NCI-H146 (cell line): ENCODE results near the gene TMEM151B.
A peak's percentile ranks its signal among the peaks of the same experiment; 100 is the strongest.
"Not testable (repeated sequence)": the region's sequence is repeated elsewhere in the genome, so short reads cannot be mapped to it uniquely, and the experiment has no call there.

Experiments used
- DNase-seq: peaks from one replicate; lab custom pipeline; 2025; lab: John Stamatoyannopoulos, UW

TMEM151B gene

DNA sequence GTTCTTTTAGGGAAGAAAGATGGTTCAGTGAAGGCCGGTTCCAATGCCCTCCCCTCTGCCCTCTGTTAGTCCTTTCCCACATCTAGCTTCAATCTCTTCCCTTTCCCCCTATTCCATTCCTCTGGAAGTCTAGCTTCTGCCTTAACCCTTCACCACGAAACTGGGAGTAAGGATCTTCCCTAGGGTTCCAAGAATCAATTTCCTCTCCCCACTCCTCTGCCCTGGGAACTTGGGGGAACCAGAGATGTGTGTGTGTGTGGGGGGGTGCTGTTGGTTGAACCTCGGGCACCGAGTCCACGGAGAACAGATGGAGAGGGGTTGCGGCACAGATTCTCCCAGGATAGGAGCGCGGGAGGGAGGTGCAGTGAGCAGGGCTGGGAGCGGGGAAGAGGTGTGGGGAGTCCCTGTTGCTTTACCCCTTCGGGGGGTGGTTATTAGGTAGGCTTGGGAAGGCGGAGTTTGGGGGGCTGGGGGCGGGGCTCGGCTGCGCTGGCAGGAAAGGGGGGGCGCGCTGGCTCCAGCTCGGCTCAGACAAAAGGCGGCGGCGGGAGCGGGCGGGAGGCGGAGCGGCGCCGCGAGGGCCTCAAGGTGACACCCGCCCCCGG is at the start of gene TMEM151B:
TMEM151B (plus strand) TSS at position 530 of the 605 bp plus-strand sequence. CDS start 293 bp downstream, outside the sequence.
- peak; percentile 65 for DNase-seq

DNA sequence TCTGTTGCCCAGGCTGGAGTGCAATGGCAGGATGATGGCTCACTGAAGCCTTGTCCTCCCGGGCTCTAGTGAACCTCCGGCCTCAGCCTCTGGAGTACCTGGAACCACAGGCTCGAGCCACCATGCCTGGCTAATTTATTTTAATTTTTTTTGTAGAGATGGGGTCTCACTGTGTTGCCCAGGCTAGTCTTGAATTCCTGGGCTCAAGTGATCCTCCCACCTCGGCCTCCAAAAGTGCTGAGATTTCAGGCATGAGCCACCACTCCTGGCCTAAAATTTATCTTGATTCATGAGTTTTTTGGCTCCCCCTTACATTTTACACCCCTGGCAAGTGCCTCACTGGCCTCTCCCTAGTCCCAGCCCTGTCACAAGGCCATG is 49.3 kb upstream of the TMEM151B start:
- DNase-seq: no peak

- DNase-seq: peak; percentile 74
These were observed 48.8 kb upstream of the TMEM151B start for GRCh38 chr6:44221291-44221960.

DNA sequence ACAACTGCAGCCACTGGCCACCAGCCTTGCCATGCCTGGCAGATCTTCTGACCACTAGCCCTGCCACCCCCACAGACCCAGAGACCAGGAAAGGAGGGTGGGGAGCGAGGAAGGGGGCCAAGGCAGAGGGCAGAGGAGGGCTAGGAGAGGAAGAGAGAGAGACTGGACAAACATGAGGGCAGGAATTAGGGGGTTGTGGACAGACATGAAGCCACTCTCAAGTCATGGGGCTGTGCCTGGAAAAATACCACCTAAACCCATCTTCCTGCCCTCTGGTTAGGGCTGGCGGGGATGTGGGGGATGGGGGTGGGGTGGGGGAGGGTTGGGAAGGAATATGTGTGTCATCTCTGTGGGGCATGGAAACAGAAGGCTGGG is 48.3 kb upstream of the TMEM151B start:
- no peak for DNase-seq

- DNase-seq: no peak
These were observed 47.5 kb upstream of the TMEM151B start for GRCh38 chr6:44222486-44223318.

DNA sequence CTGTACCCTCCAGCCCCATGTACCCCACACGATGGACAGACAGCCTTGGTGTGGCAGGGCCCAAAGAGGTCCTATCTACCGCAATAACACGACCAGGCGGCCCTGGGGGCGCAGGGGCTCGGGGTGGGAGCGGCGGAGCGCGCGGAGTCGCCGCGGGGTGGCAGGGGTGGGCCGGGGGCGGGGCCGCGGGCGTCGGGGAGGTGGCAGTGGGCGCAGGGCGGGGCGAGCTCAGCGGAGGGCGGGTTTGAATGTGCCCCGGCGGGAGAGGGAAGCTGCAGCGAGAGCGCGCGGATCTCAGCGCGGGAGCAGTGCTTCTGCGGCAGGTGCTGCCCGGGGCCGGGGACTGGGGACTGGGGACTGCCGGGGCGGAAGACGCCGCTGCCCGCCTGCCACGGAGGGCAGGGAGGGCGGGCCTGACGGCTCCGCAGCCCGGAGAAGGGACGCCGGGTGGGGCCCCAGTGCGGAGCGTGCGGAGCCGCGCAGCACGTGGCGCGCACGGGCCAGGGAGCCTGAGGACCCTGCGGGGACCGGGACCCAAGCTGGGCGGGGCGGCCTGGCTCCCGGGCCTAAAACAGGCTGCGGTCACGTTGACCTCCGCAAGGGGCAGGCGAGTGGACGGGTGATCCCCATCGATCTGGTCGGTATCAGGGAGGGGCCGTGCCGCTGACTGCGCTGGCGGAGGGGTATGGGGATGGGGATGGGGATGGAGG is 46.8 kb upstream of the TMEM151B start, which contains the start of gene SLC29A1:
SLC29A1 (plus strand) TSS at position 277 of the 710 bp plus-strand sequence. CDS start 3,719 bp downstream, outside the sequence.
- DNase-seq: peak; percentile 96

- DNase-seq: peak; percentile 84
These were observed 46.0 kb upstream of the TMEM151B start for GRCh38 chr6:44224029-44224964.

GRCh38 chr6:44224965-44225305 is 45.3 kb upstream of the TMEM151B start:
- peak; percentile 61 for DNase-seq

DNA sequence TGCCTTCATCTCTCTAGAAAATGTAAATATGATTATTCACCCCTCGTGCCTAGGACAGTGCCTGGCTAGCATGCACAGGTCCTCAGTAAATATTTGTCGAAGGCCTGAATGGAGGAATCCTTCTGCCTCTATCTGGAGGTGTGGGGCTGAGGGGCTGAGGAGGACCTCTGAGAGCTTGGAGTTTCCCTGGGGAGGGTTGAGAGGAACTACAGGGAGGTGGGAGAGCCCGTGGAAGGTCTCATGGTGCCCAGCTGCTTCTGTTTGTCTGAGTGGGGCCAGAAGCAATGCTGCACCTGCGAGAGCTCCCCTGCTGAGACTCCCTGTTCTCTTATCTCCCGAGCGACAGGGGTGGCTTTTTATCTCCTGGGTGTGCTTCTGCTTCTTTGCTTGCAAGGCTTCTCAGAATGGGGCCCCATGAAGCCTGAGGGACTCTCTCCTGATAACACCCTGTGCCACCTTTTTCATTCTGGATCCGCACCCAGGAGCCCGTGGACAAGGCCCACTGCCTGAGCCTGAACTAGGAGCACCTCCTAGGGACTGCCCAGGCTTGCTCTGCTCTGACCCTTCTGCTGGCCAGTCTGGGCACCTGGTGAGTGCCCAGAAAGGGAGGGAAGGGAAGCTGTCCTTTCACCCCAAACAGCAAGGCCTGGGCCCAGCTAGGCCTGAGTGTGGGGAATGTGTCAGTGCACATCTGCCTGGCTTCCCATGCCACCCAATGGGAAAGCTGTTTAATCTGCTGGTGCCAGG is 44.5 kb upstream of the TMEM151B start:
- peak; percentile 98 for DNase-seq

GRCh38 chr6:44226368-44227147 is 43.7 kb upstream of the TMEM151B start:
- peak; percentile 32 for DNase-seq

DNA sequence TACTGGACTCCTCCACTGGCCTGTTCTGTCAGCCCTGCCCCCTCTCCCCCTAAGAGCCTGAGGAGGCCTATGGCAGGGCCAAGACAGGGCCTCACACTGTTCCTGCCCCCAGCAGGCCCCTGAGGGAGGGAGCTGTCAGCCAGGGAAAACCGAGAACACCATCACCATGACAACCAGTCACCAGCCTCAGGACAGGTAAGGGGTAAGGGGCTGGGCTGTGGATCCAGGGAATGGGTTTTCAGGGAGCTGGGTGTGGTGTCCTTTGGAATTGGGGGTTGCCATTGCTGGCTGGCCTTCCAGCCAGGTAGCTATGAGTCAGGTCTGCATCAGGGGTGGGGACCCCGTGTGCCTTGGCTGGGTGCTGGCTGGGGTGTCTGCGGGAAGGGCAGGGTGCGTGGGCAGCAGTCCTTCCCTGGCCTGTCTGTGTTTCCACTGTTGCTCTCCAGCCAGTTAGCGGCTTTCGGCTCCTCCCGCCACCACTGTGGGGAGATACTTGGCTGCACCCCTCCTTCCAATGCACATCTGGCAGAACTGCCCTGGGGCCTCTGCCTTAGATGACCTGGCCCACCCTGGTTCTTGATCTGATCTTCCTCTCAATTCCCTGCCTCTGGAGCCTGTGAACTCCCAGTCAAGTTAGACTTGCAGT is 43.0 kb upstream of the TMEM151B start:
- peak; percentile 33 for DNase-seq

- DNase-seq: no peak
These were observed 42.2 kb upstream of the TMEM151B start for GRCh38 chr6:44228031-44228430.

GRCh38 chr6:44228433-44228832 is 41.8 kb upstream of the TMEM151B start:
- no peak for DNase-seq

GRCh38 chr6:44228836-44229235 is 41.4 kb upstream of the TMEM151B start:
- DNase-seq: no peak

DNA sequence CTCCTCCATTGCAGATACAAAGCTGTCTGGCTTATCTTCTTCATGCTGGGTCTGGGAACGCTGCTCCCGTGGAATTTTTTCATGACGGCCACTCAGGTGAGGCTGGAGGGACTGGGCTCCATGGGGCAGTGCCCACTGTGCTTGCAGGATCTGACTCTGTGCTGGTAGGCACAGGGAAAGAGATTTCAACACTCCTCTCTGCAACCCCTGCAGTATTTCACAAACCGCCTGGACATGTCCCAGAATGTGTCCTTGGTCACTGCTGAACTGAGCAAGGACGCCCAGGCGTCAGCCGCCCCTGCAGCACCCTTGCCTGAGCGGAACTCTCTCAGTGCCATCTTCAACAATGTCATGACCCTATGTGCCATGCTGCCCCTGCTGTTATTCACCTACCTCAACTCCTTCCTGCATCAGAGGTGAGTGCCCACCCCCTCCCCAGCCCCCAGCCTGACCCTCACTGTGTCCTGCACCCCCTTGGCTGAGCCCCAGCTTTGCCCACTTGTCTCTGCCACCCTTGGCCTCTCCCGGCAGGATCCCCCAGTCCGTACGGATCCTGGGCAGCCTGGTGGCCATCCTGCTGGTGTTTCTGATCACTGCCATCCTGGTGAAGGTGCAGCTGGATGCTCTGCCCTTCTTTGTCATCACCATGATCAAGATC is 40.7 kb upstream of the TMEM151B start:
- no peak for DNase-seq

DNA sequence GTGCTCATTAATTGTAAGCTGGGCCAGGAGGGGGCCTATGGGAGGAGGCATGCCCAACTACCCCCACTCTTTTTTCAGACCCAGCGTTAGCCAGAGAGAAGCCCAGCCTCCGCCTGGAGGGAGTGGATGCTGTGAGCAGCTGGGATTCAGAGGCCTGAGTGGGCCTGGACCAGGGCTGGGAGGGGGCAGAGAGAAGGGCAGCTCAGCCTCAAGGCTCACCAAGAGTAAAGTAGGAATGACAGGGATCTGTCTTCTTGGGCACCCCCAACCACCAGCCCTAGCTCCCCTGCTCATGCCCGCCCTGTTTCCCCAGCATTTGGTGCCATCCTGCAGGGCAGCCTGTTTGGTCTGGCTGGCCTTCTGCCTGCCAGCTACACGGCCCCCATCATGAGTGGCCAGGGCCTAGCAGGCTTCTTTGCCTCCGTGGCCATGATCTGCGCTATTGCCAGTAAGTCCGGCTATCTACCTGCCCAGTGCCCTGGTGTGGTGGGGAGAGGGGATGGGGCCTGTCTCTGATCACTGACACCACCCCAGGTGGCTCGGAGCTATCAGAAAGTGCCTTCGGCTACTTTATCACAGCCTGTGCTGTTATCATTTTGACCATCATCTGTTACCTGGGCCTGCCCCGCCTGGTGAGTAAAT is 40.1 kb upstream of the TMEM151B start:
- DNase-seq: no peak

GRCh38 chr6:44231426-44231825 is 38.8 kb upstream of the TMEM151B start:
- not testable (repeated sequence) for DNase-seq
